Keratinocyte (primary cell): ENCODE measurements around the gene TMEM138. TPM values are rescaled to one million over a fixed set of nuclear protein-coding genes. Genes with fewer than 3 reads are reported as not detected.

Source experiments
- DNase-seq: peaks from one replicate; pipeline ENCODE4 v3.0.0-alpha.2; 2011; ENCODE audit warnings: low read depth, missing footprints, low spot score
- FAIRE-seq: peaks from 2 replicates; lab custom pipeline; 2011; peaks lifted over from hg19 to GRCh38; lab: Jason Lieb, UNC
- H2AFZ ChIP-seq: 2 replicates; pipeline ENCODE4 v1.6.0; 2012; ENCODE audit warnings: low read length, control low read depth, inconsistent platforms; ENCODE audit not compliant: control insufficient read depth
- H3K27ac ChIP-seq: 2 replicates; pipeline ENCODE4 v1.5.1; 2011; ENCODE audit warnings: low read length; ENCODE audit not compliant: control insufficient read depth, insufficient read depth
- H3K27me3 ChIP-seq: 3 replicates; pipeline ENCODE4 v1.6.0; 2011; ENCODE audit warnings: low read length; ENCODE audit not compliant: control insufficient read depth, insufficient read depth; ENCODE audit errors: extremely low read depth
- H3K36me3 ChIP-seq, 2 experiments: 2 replicates in 1 of 2; 3 replicates in 1 of 2; pipeline ENCODE4 v1.5.1; 2011; ENCODE audit warnings: low read length in 2 of 2, mild to moderate bottlenecking in 1 of 2; ENCODE audit not compliant: control insufficient read depth in 2 of 2, insufficient read depth in 2 of 2; ENCODE audit errors: extremely low read depth in 1 of 2
- H3K4me1 ChIP-seq: 3 replicates; pipeline ENCODE4 v1.5.1; 2011; ENCODE audit warnings: low read length; ENCODE audit not compliant: control insufficient read depth, insufficient read depth; ENCODE audit errors: extremely low read depth
- H3K4me2 ChIP-seq: 3 replicates; pipeline ENCODE4 v1.6.0; 2011; ENCODE audit warnings: low read depth, low read length; ENCODE audit not compliant: control insufficient read depth, insufficient read depth; ENCODE audit errors: extremely low read depth
- H3K4me3 ChIP-seq, 3 experiments: fragments of 200-600 bp in 1 of 3; sonication (generic) in 1 of 3; 2 replicates in 2 of 3; 3 replicates in 1 of 3; pipeline ENCODE4 v1.5.1; 2011 to 2016; ENCODE audit warnings: low read length in 3 of 3, mild to moderate bottlenecking in 3 of 3, control low read depth in 2 of 3, inconsistent platforms in 1 of 3, low read depth in 1 of 3, mixed read lengths in 1 of 3, mixed run types in 1 of 3, moderate library complexity in 1 of 3; ENCODE audit not compliant: control insufficient read depth in 2 of 3, insufficient read depth in 2 of 3; ENCODE audit errors: extremely low read depth in 1 of 3
- H3K79me2 ChIP-seq: 2 replicates; pipeline ENCODE4 v1.6.0; 2012; ENCODE audit warnings: low read length; ENCODE audit not compliant: control insufficient read depth, insufficient read depth
- H3K9ac ChIP-seq: 3 replicates; pipeline ENCODE4 v1.6.0; 2011; ENCODE audit warnings: low read length; ENCODE audit not compliant: control insufficient read depth, insufficient read depth; ENCODE audit errors: extremely low read depth
- H3K9me1 ChIP-seq: 3 replicates; pipeline ENCODE4 v1.6.0; 2011; ENCODE audit warnings: low read length; ENCODE audit not compliant: control insufficient read depth, insufficient read depth; ENCODE audit errors: extremely low read depth
- H3K9me3 ChIP-seq: 2 replicates; pipeline ENCODE4 v1.5.1; 2012; ENCODE audit warnings: low read depth, low read length; ENCODE audit not compliant: control insufficient read depth
- H4K20me1 ChIP-seq: 3 replicates; pipeline ENCODE4 v1.6.0; 2011; ENCODE audit warnings: low read length; ENCODE audit not compliant: control insufficient read depth, insufficient read depth; ENCODE audit errors: extremely low read depth
- CTCF ChIP-seq, 3 experiments: IDR thresholded peaks in 1 of 3; conservative IDR thresholded peaks in 1 of 3; optimal IDR thresholded peaks in 1 of 3; 2 replicates in 2 of 3; 3 replicates in 1 of 3; pipeline versions ENCODE3 to v1.5.1; 2011; ENCODE audit warnings: low read length in 3 of 3, mild to moderate bottlenecking in 3 of 3, moderate library complexity in 2 of 3, control low read depth in 1 of 3, inconsistent platforms in 1 of 3; ENCODE audit not compliant: insufficient read depth in 2 of 3; ENCODE audit errors: extremely low read depth in 1 of 3
- EZH2 ChIP-seq: IDR thresholded peaks from one replicate; pipeline ENCODE4 v1.6.1; 2012; ENCODE audit warnings: inconsistent platforms, mild to moderate bottlenecking, low read length, moderate library complexity
- dilution Hi-C: fragments of 300-500 bp; cut with MboI; formaldehyde crosslinking; loops from one replicate; pipeline ENCODE4 v1.7.0; 2020; ENCODE audit warnings: low sequenced_read_pairs; ENCODE audit not compliant: extremely low pct_ligation_motif_present
- polyA plus RNA-seq, 5 experiments: library from polyadenylated mRNA; depleted of rRNA in 3 of 5; stranded (reverse) in 3 of 5; stranded (forward) in 1 of 5; unstranded in 1 of 5; fragments of >200 nt; gene quantifications; 1 replicate in 1 of 5; 2 replicates in 3 of 5; 3 replicates in 1 of 5; pipeline versions ENCODE4 v1.2.1 to v1.2.3, GENCODE V29; 2011 to 2012; ENCODE audit warnings: missing spikeins in 2 of 5, low read depth in 1 of 5, low replicate concordance in 1 of 5

The TMEM138 gene
- polyA plus RNA-seq, 1 donor (not counting 4 experiments of a cell fraction or from before 2014, with no cell fraction given): 85.4 TPM

GRCh38 chr11:61342207-61342803, 19.9 kb upstream of the TMEM138 start:
- dilution Hi-C loops: no loop called here
- no peaks in the 10 kb centered on the region for H3K79me2 ChIP-seq
- H3K4me1 ChIP-seq: peaks cover 5% of the 10 kb centered on the region
- no peaks in the 10 kb centered on the region for H3K9me3 ChIP-seq
- no peak overlapping the region for H3K27ac ChIP-seq
- peaks cover 11 to 12% of the 10 kb centered on the region in 2 experiments for H3K36me3 ChIP-seq
- no peaks in the 10 kb centered on the region for H4K20me1 ChIP-seq
- FAIRE-seq (no peak), DNase-seq (no peak)
- H3K9ac ChIP-seq: no peak overlapping the region
- H3K4me2 ChIP-seq: no peak overlapping the region
- no peak overlapping the region for H2AFZ ChIP-seq
- no peaks in the 10 kb centered on the region for H3K27me3 ChIP-seq
- no peak overlapping the region for H3K4me3 ChIP-seq
- TF ChIP-seq CTCF (optimal IDR thresholded peaks at IDR 0.05 in 1 of 3, IDR thresholded peaks at IDR 0.05 in 1 of 3, conservative IDR thresholded peaks at IDR 0.05 in 1 of 3; ENCODE audit: extremely low read depth in 1 of 3, insufficient read depth in 2 of 3, low read length in 3 of 3) (no peak), EZH2 (no peak)
- H3K9me1 ChIP-seq: no peaks in the 10 kb centered on the region

GRCh38 chr11:61343792-61344745, 18.1 kb upstream of the TMEM138 start:
- Histone ChIP-seq H3K9ac (no peak overlapping the region), H3K27ac (no peak overlapping the region), H3K4me2 (no peak overlapping the region), H3K4me3 (no peak overlapping the region), H3K9me1 (no peaks in the 10 kb centered on the region), H2AFZ (no peak overlapping the region), H3K4me1 (peaks cover 5% of the 10 kb centered on the region), H3K9me3 (no peaks in the 10 kb centered on the region), H3K36me3 (peaks cover 15 to 17% of the 10 kb centered on the region in 2 experiments), H3K79me2 (no peaks in the 10 kb centered on the region), H4K20me1 (no peaks in the 10 kb centered on the region), H3K27me3 (no peaks in the 10 kb centered on the region)
- FAIRE-seq: no peak
- dilution Hi-C loops: no loop called here
- TF ChIP-seq EZH2: no peak
- TF ChIP-seq CTCF (optimal IDR thresholded peaks at IDR 0.05 in 1 of 3, IDR thresholded peaks at IDR 0.05 in 1 of 3, conservative IDR thresholded peaks at IDR 0.05 in 1 of 3; ENCODE audit: extremely low read depth in 1 of 3, insufficient read depth in 2 of 3, low read length in 3 of 3): no peak
- no peak for DNase-seq
